GM12878 (cell line): Measurements from ENCODE around the gene OXER1. TPM values are rescaled to one million over a fixed set of nuclear protein-coding genes. Genes with fewer than 3 reads are reported as not detected.

ENCODE experiments used
- ATAC-seq: fragments of 200-7000 bp; cut with Tn5 transposase; 3 replicates; pipeline ENCODE4 v1.9.1; 2020; ENCODE audit warnings: mild to moderate bottlenecking, moderate library complexity
- BruUV-seq: library from RNA; stranded (reverse); fragments of 400-500 nt; replicated peaks from 2 replicates; lab custom pipeline; 2021; lab: Mats Ljungman, UMichigan
- CTCF ChIA-PET: fragments of 300-600 bp; sonication (Branson Sonifier 250); formaldehyde crosslinking; extraction: SDS; loops from one replicate; lab custom pipeline; 2021; ENCODE audit warnings: inconsistent platforms; lab: Yijun Ruan, JAX
- POLR2A ChIA-PET: fragments of 350-600 bp; formaldehyde crosslinking; extraction: SDS; loops from one replicate; lab custom pipeline; 2021; ENCODE audit warnings: inconsistent platforms; lab: Charles Lee
- RAD21 ChIA-PET: fragments of 300-600 bp; sonication (Branson Sonifier 250); formaldehyde crosslinking; loops from one replicate; lab custom pipeline; 2023; ENCODE audit warnings: antibody characterized with exemption; ENCODE audit not compliant: unreplicated experiment; lab: Charles Lee
- SMC1A ChIA-PET: fragments of 300-600 bp; sonication (Branson Sonifier 250); formaldehyde crosslinking; loops from one replicate; lab custom pipeline; 2023; ENCODE audit not compliant: unreplicated experiment, uncharacterized antibody; lab: Charles Lee
- DNase-seq: peaks from one replicate; pipeline ENCODE4 v3.0.0-alpha.2; 2011; ENCODE audit warnings: low read depth, low spot score
- FAIRE-seq: peaks from 3 replicates; lab custom pipeline; 2011; peaks lifted over from hg19 to GRCh38; lab: Jason Lieb, UNC
- H2AFZ ChIP-seq: 2 replicates; pipeline ENCODE4 v1.6.0; 2011; ENCODE audit warnings: low read depth, low read length, control low read depth; ENCODE audit not compliant: control insufficient read depth
- H3K27ac ChIP-seq: 2 replicates; pipeline ENCODE4 v1.5.1; 2011; ENCODE audit warnings: control low read depth; ENCODE audit not compliant: control insufficient read depth, insufficient read depth
- H3K27me3 ChIP-seq, 2 experiments: replicated peaks in 1 of 2; 2 replicates each; pipeline versions ENCODE4 v1.6.0 to v1.6.1; 2011; ENCODE audit warnings: low read length in 1 of 2; ENCODE audit not compliant: control insufficient read depth in 2 of 2, insufficient read depth in 2 of 2
- H3K36me3 ChIP-seq, 2 experiments: 2 replicates each; pipeline ENCODE4 v1.5.1; 2011; ENCODE audit warnings: low read length in 1 of 2; ENCODE audit not compliant: control insufficient read depth in 2 of 2, insufficient read depth in 2 of 2
- H3K4me1 ChIP-seq: 2 replicates; pipeline ENCODE4 v1.6.1; 2011; ENCODE audit warnings: mild to moderate bottlenecking, low read length, moderate library complexity, mixed read lengths; ENCODE audit not compliant: control insufficient read depth, insufficient read depth
- H3K4me2 ChIP-seq: 2 replicates; pipeline ENCODE4 v1.6.0; 2011; ENCODE audit warnings: control low read depth; ENCODE audit not compliant: control insufficient read depth, insufficient read depth
- H3K4me3 ChIP-seq: fragments of 200-600 bp; sonication (generic); 2 replicates; pipeline ENCODE4 v1.5.1; 2016
- H3K79me2 ChIP-seq: 2 replicates; pipeline ENCODE4 v1.6.0; 2011; ENCODE audit warnings: low read length; ENCODE audit not compliant: control insufficient read depth, insufficient read depth
- H3K9ac ChIP-seq: 2 replicates; pipeline ENCODE4 v1.8.0; 2011; ENCODE audit warnings: low read length, control low read depth, mixed read lengths; ENCODE audit not compliant: control insufficient read depth, insufficient read depth
- H3K9me3 ChIP-seq: replicated peaks from 3 replicates; pipeline ENCODE4 v1.5.1; 2011; ENCODE audit warnings: mild to moderate bottlenecking, low read length; ENCODE audit not compliant: control insufficient read depth, insufficient read depth
- H4K20me1 ChIP-seq: 2 replicates; pipeline ENCODE4 v1.6.0; 2011; ENCODE audit not compliant: control insufficient read depth, insufficient read depth
- ATF7 ChIP-seq: fragments of 450-650 bp; IDR thresholded peaks from 2 replicates; pipeline ENCODE4 v1.6.1; 2016; ENCODE audit warnings: low read depth, mild to moderate bottlenecking
- BMI1 ChIP-seq: fragments of 450-650 bp; IDR thresholded peaks from 2 replicates; pipeline ENCODE4 v1.6.1; 2016; ENCODE audit warnings: mild to moderate bottlenecking, moderate library complexity, borderline replicate concordance
- CBX3 ChIP-seq: fragments of 200-600 bp; sonication (generic); IDR thresholded peaks from 2 replicates; pipeline ENCODE4 v1.6.1; 2016; ENCODE audit warnings: low read depth, borderline replicate concordance
- CHD1 ChIP-seq: IDR thresholded peaks from 2 replicates; pipeline ENCODE4 v1.6.1; 2012; ENCODE audit warnings: low read depth, low read length, improper control_type of control experiment
- CTCF ChIP-seq, 3 experiments: IDR thresholded peaks in 2 of 3; conservative IDR thresholded peaks in 1 of 3; 2 replicates each; pipeline ENCODE4 v1.5.1; 2011; ENCODE audit warnings: low read depth in 3 of 3, low read length in 3 of 3, mild to moderate bottlenecking in 3 of 3, control low read depth in 2 of 3, moderate library complexity in 2 of 3, inconsistent platforms in 1 of 3, mixed read lengths in 1 of 3; ENCODE audit not compliant: control insufficient read depth in 2 of 3, insufficient read depth in 1 of 3; ENCODE audit errors: extremely low read depth in 1 of 3
- EGR1 ChIP-seq, 2 experiments: IDR thresholded peaks; 1 replicate in 1 of 2; 2 replicates in 1 of 2; pipeline ENCODE4 v1.6.1; 2011 to 2012; ENCODE audit warnings: low read depth in 2 of 2, low read length in 2 of 2, borderline replicate concordance in 1 of 2, mild to moderate bottlenecking in 1 of 2, moderate library complexity in 1 of 2
- PAX5 ChIP-seq: IDR thresholded peaks from 2 replicates; pipeline ENCODE4 v1.6.1; 2011; ENCODE audit warnings: low read depth, low read length, borderline replicate concordance
- POLR2AphosphoS5 ChIP-seq: IDR thresholded peaks from 2 replicates; pipeline ENCODE4 v1.6.1; 2011; ENCODE audit warnings: mild to moderate bottlenecking, low read length, inconsistent platforms
- SPI1 ChIP-seq: IDR thresholded peaks from 2 replicates; pipeline ENCODE4 v1.6.1; 2011; ENCODE audit warnings: low read depth, mild to moderate bottlenecking, low read length, moderate library complexity, borderline replicate concordance; ENCODE audit not compliant: insufficient read depth
- STAT1 ChIP-seq: fragments of 450-650 bp; conservative IDR thresholded peaks from 2 replicates; pipeline ENCODE4 v1.6.1; 2014; ENCODE audit warnings: antibody characterized with exemption, mild to moderate bottlenecking
- TBL1XR1 ChIP-seq: IDR thresholded peaks from 2 replicates; pipeline ENCODE4 v1.6.1; 2012; ENCODE audit warnings: low read depth, low read length, improper control_type of control experiment
- ZNF24 ChIP-seq: fragments of 450-650 bp; IDR thresholded peaks from 2 replicates; pipeline ENCODE4 v1.6.1; 2017; ENCODE audit warnings: antibody characterized with exemption, mild to moderate bottlenecking
- WGBS: methylation state at CpG from one replicate; pipeline ENCODE4 v1.1.6; 2016; ENCODE audit warnings: low lambda C conversion rate; ENCODE audit not compliant: insufficient replicate concordance, insufficient coverage; ENCODE audit errors: missing lambda C conversion rate; 5-methylcytosine and 5-hydroxymethylcytosine counted together
- in situ Hi-C: fragments of 300-500 bp; cut with MboI; formaldehyde crosslinking; loops from 9 replicates; pipeline ENCODE4 v1.14.3; 2018; ENCODE audit warnings: mixed read lengths
- intact Hi-C: fragments of 100-400 bp; cut with micrococcal nuclease; formaldehyde crosslinking; loops from one replicate; pipeline ENCODE4 v1.14.2; 2022; ENCODE audit not compliant: unreplicated experiment
- polyA plus RNA-seq, 11 experiments: library from polyadenylated mRNA; depleted of rRNA in 4 of 11; unstranded in 6 of 11; stranded (reverse) in 5 of 11; fragments of >200 nt; fragmentation: Nextera tagmentation in 4 of 11; fragmentation: Illumina TruSeq in 1 of 11; extraction: Ambion mirVana in 4 of 11; extraction: Trizol in 1 of 11; gene quantifications; 1 replicate in 1 of 11; 2 replicates in 10 of 11; pipeline versions ENCODE4 v1.2.1 to v1.2.3, GENCODE V29; 2011 to 2016; ENCODE audit warnings: inconsistent platforms in 2 of 11, missing spikeins in 2 of 11, low read depth in 1 of 11
- total RNA-seq, 4 experiments: library from RNA; depleted of rRNA in 3 of 4; stranded (reverse); fragments of >200 nt in 3 of 4; fragmentation: Illumina TruSeq in 1 of 4; extraction: Trizol in 1 of 4; gene quantifications; 2 replicates each; pipeline versions ENCODE4 v1.2.1 to v1.2.3, GENCODE V29; 2013 to 2021

Gene OXER1
- total and polyA plus RNA-seq, 10 of the 15 experiments (the other 5 are each of a cell fraction or from before 2014, with no cell fraction given), result 0.11 to 8.6 (median 3.3) TPM

GRCh38 chr2:42797281-42797680, 33.3 kb upstream of the OXER1 start:
- Histone ChIP-seq H3K27me3 (no peaks in the 10 kb centered on the region), H3K4me2 (peak overlapping the region; percentile 85)
- no peak for ATAC-seq
- TF ChIP-seq POLR2AphosphoS5 (0 out of 2 replicates have a peak, but pooled peaks have one; percentile 20), STAT1 (no peak)
- TF ChIP-seq, all 136 proteins: peak for 1
- Histone ChIP-seq H3K9me3 (no peaks in the 10 kb centered on the region), H3K36me3 (no peaks in the 10 kb centered on the region), H2AFZ (no peak overlapping the region), H4K20me1 (no peaks in the 10 kb centered on the region), H3K27ac (peak overlapping the region; percentile 99), H3K79me2 (peaks cover 28% of the 10 kb centered on the region), H3K4me1 (peaks cover 16% of the 10 kb centered on the region), H3K9ac (no peak overlapping the region), H3K4me3 (peak overlapping the region; percentile 4; the same call in 1 of the 2 replicates)
- ChIA-PET CTCF (interaction anchor here (3.7 to 5.7 kb wide), 2 partner anchors 14 to 75 kb away, joined by 16 to 69 read pairs; no protein-coding TSS in a partner anchor), POLR2A (interaction anchor here (0.6 to 5.3 kb wide), 8 partner anchors 10 to 769 kb away, joined by 3 to 99 read pairs (median 8); no protein-coding TSS in a partner anchor), SMC1A (interaction anchor here (1.1 to 5.8 kb wide), 7 partner anchors 14 to 198 kb away, joined by 3 to 60 read pairs (median 5); no protein-coding TSS in a partner anchor), RAD21 (interaction anchor here (1.0 to 5.8 kb wide), 8 partner anchors 9 to 231 kb away, joined by 3 to 96 read pairs (median 10); no protein-coding TSS in a partner anchor)
- DNase-seq (no peak), FAIRE-seq (no peak)
- in situ Hi-C loops, result no loop called here
- 49% methylated on average over 6 of the region's 6 CpGs for WGBS
- BruUV-seq, result no TSS peak
- intact Hi-C loops, result loop anchor here (10.0 kb wide), 2 partner anchors 302 to 432 kb away; partner anchors contain the start of genes COX7A2L and KCNG3

- H4K20me1 ChIP-seq, result no peaks in the 10 kb centered on the region
- intact Hi-C loops (loop anchor here (10.0 kb wide), 2 partner anchors 302 to 432 kb away; partner anchors contain the start of genes COX7A2L and KCNG3), in situ Hi-C loops (no loop called here)
- H3K27me3 ChIP-seq, result no peaks in the 10 kb centered on the region
- peaks cover 20% of the 10 kb centered on the region for H3K4me1 ChIP-seq
- ChIA-PET SMC1A (interaction anchor here (0.6 to 5.8 kb wide), 16 partner anchors 9 to 688 kb away, joined by 3 to 60 read pairs (median 4); no protein-coding TSS in a partner anchor), CTCF (interaction anchor here (0.8 to 5.7 kb wide), 9 partner anchors 9 to 75 kb away, joined by 3 to 69 read pairs (median 4); no protein-coding TSS in a partner anchor), RAD21 (interaction anchor here (0.6 to 5.8 kb wide), 11 partner anchors 9 to 600 kb away, joined by 3 to 96 read pairs (median 9); no protein-coding TSS in a partner anchor), POLR2A (interaction anchor here (0.6 to 5.3 kb wide), 16 partner anchors 9 to 833 kb away, joined by 3 to 99 read pairs (median 4); no protein-coding TSS in a partner anchor)
- peak overlapping the region; percentile 99 for H3K27ac ChIP-seq
- FAIRE-seq (peak; percentile 38), DNase-seq (peak; percentile 81), ATAC-seq (peak; percentile 40)
- H3K4me2 ChIP-seq, result peak overlapping the region; percentile 85
- WGBS, result under 1% methylated on average over 7 of the region's 7 CpGs
- peak overlapping the region; percentile 95 for H3K9ac ChIP-seq
- peak overlapping the region; percentile 82 for H3K4me3 ChIP-seq
- no peaks in the 10 kb centered on the region for H3K36me3 ChIP-seq
- H2AFZ ChIP-seq, result peak overlapping the region; percentile 9; the same call in 1 of the 2 replicates
- peaks cover 34% of the 10 kb centered on the region for H3K79me2 ChIP-seq
- H3K9me3 ChIP-seq, result no peaks in the 10 kb centered on the region
- no TSS peak for BruUV-seq
- TF ChIP-seq SPI1 (no peak), CTCF (IDR thresholded peaks at IDR 0.05 in 2 of 3, conservative IDR thresholded peaks at IDR 0.05 in 1 of 3; ENCODE audit: control insufficient read depth in 2 of 3, extremely low read depth in 1 of 3, insufficient read depth in 1 of 3, low read depth in 3 of 3, low read length in 3 of 3) (no peak), PAX5 (peak; percentile 61; the same call in 1 of the 2 replicates), BMI1 (no peak; the same call in 1 of the 2 replicates), TBL1XR1 (peak; percentile 54; the same call in 1 of the 2 replicates), CHD1 (no peak), EGR1 (IDR thresholded peaks at IDR 0.05; ENCODE audit: borderline replicate concordance in 1 of 2, low read depth in 2 of 2, low read length in 2 of 2) (no peak), ATF7 (peak; percentile 83), ZNF24 (peak; percentile 17; the same call in 1 of the 2 replicates), CBX3 (no peak)
Measured at GRCh38 chr2:42796427-42797248, 32.7 kb upstream of the OXER1 start.
